Measurements from ENCODE around the gene TRAPPC12.

- peak; percentile 45 to 95 for TF ChIP-seq CTCF (IDR thresholded peaks at IDR 0.05)
- TF ChIP-seq EP300 (IDR thresholded peaks at IDR 0.05): no peak
- no peak for TF ChIP-seq POLR2A (IDR thresholded peaks at IDR 0.05)
Measured at GRCh38 chr2:3423492-3424170, 44.1 kb downstream of the TRAPPC12 start.
